Bronchial epithelial cell (primary cell): Measurements from ENCODE around the gene RASSF5. TPM values are rescaled to one million over a fixed set of nuclear protein-coding genes. Genes with fewer than 3 reads are reported as not detected.

Experiments used
- DNase-seq: peaks from one replicate; pipeline ENCODE4 v3.0.0-alpha.2; 2010; ENCODE audit warnings: low read depth
- FAIRE-seq: peaks from 2 replicates; lab custom pipeline; 2011; peaks lifted over from hg19 to GRCh38; lab: Jason Lieb, UNC
- H3K27me3 ChIP-seq: 2 replicates; pipeline ENCODE4 v1.5.1; 2011; ENCODE audit warnings: low read length; ENCODE audit not compliant: control insufficient read depth, insufficient read depth
- H3K36me3 ChIP-seq: 2 replicates; pipeline ENCODE4 v1.5.1; 2011; ENCODE audit warnings: low read length; ENCODE audit not compliant: control insufficient read depth, insufficient read depth
- H3K4me3 ChIP-seq: 2 replicates; pipeline ENCODE4 v1.5.1; 2011; ENCODE audit warnings: mild to moderate bottlenecking, low read depth, low read length, control low read depth
- total RNA-seq: library from RNA; depleted of rRNA; stranded (reverse); fragments of >200 nt; gene quantifications from 2 replicates; pipeline ENCODE4 v1.2.1, GENCODE V29; 2014
- TF ChIP-seq, protein P1 (sequence below): IDR thresholded peaks from 2 replicates; pipeline ENCODE4 v1.5.1; 2011; ENCODE audit warnings: mild to moderate bottlenecking, moderate library complexity, low read length, control low read depth, inconsistent platforms; ENCODE audit not compliant: insufficient read depth, severe bottlenecking

The RASSF5 gene
- total RNA-seq, 1 donor from 2014 or later: 3.4 TPM

DNA sequence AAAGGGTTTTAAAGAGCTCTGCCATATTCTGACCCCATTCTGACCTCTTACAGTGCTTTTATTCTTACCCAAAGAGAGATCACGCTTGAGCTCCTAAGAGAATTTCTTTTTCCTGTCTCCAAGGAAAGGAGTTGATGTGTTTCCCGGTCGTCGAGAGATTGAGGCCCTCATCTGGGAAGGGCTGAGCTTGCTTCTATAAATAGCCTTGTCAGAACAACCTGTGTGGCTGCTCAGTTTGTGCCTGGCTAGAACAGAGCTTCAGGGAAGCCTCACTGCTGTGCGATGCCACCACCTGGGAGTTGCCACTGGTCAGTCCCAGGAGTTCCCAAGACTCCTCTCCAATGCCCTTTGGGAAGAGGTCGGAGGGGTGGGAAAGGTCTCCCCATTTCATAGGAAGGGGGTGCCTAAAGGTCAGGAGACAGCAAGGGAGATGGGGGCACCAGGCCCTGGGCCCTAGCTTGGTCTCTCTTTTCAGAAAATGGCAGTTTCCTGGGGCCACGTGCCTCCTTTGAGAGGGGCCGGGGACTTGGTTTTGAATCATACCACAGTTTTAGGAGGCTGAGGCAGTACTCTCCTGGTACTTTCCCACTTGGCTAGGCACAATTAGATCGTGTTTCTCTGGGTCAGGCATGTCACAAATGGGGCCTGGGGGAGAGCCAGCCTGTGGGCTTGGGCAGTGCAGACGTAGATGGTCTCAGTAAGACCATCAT is 52.8 kb downstream of the RASSF5 start:
- no peak for FAIRE-seq
- H3K4me3 ChIP-seq: no peak overlapping the region

DNA sequence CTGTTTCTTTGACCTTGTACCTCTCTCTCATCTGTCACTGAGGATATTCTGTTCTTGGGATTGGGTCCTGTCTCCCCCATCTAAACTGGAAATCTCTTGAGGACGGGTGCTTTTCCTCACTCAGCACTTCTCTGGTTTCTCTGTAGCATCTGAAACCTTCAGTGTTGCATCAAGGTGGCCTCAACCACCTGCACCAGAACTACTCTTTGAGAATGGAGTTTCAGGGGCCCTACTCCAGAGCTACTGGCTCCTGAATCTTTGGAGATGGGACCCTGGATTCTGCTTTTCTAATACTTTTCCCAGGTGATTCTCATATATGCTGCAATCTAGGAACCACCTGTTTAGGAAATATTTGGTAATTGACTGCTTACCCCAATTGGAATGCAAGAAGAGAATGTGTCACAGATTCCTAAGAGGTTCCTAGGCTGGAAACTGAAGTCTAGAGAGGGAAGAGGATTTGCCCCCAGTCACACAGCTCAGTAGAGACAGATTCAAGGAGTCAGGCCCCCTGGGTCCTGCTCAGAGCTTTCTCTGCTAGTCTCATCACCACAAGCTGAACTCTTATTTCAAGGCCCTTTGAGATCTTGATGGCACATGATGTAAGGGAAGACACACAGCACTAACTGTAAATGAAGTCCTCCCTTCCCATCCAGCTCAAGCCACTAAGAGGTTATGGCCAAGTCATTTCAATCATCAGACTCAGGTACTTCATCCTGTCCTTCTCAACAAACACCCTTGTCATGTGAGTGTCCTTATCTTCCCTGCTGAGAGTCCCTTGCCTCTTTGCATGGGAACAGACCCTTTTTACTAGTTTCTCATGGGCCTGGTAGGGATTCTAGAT is 56.3 kb downstream of the RASSF5 start:
- TF ChIP-seq, protein P1, sequence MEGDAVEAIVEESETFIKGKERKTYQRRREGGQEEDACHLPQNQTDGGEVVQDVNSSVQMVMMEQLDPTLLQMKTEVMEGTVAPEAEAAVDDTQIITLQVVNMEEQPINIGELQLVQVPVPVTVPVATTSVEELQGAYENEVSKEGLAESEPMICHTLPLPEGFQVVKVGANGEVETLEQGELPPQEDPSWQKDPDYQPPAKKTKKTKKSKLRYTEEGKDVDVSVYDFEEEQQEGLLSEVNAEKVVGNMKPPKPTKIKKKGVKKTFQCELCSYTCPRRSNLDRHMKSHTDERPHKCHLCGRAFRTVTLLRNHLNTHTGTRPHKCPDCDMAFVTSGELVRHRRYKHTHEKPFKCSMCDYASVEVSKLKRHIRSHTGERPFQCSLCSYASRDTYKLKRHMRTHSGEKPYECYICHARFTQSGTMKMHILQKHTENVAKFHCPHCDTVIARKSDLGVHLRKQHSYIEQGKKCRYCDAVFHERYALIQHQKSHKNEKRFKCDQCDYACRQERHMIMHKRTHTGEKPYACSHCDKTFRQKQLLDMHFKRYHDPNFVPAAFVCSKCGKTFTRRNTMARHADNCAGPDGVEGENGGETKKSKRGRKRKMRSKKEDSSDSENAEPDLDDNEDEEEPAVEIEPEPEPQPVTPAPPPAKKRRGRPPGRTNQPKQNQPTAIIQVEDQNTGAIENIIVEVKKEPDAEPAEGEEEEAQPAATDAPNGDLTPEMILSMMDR: no peak
- Histone ChIP-seq H3K4me3 (no peak overlapping the region), H3K27me3 (no peaks in the 10 kb centered on the region), H3K36me3 (no peaks in the 10 kb centered on the region)
- peak; percentile 23 for DNase-seq
- no peak for FAIRE-seq

More for the DNA sequence above, 52.8 kb downstream of the RASSF5 start:
- no peak for DNase-seq
- Histone ChIP-seq H3K36me3 (no peaks in the 10 kb centered on the region), H3K27me3 (no peaks in the 10 kb centered on the region)
- TF ChIP-seq, protein P1: no peak

DNA sequence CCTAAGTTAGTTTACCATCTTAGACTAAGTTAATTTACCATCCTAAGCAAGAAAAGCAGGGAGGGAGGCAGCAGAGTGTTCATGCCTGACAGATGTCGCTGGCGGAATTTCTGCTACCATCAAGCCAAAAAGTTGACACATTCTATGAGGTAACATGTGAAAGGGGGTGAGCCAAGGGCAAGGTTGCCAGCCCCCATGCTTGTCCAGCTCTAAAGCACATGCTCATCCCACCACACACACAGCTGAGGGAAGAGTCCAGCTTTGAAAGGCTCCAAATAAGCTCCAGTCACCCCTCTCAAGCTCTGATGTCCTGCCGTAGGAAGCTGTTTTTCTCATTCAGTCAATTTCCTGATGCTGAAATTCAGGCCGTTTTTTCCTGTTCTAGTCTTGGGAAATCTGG is 58.7 kb downstream of the RASSF5 start:
- H3K4me3 ChIP-seq: no peak overlapping the region
- TF ChIP-seq, protein P1: no peak
- DNase-seq: no peak
- H3K36me3 ChIP-seq: no peaks in the 10 kb centered on the region
- FAIRE-seq: no peak
- H3K27me3 ChIP-seq: no peaks in the 10 kb centered on the region

DNA sequence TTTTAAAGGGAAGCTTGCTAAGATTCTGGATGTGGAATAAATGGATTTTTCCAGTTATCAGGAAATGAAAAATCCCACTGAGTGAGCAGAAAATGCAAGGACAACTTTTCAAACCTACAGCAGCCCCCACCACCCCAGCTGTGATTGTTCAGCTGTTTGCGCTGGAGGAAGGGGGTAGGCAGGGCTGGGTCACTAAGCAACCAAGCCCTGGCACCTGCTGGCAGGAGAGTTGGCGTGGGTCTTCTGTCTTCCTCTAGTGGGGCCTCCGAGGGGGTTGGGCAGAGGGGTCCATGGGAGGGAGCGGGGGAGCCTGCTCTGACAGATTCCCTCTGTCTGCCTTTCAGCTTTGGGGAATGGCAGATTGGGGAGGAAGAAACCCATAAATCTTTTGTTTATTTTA is 59.7 kb downstream of the RASSF5 start:
- TF ChIP-seq, protein P1: no peak

DNA sequence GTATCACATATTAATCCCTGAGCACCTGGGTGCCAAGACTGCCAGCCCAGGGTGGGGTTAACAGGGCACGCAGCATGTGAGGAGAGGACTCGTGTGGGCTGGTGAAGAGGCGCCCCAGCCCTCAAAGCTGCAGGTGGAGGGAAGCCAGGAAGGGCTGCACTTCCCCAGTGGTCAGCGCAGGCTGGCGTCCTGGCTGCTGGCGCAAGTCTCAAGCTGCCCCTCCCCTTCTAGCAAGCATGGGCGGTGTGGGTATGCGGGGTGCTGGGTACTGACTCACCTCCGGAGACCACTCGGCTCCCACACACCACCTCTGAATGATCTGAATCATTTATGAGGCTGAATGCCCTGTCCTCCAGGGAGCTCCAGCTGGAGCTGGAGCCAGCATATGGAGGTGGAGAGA is 60.9 kb downstream of the RASSF5 start:
- no peaks in the 10 kb centered on the region for H3K36me3 ChIP-seq
- TF ChIP-seq, protein P1: no peak

More for the DNA sequence above, 59.7 kb downstream of the RASSF5 start:
- FAIRE-seq (no peak), DNase-seq (no peak)
- Histone ChIP-seq H3K27me3 (no peaks in the 10 kb centered on the region), H3K36me3 (no peaks in the 10 kb centered on the region), H3K4me3 (no peak overlapping the region)

More for the DNA sequence above, 60.9 kb downstream of the RASSF5 start:
- H3K4me3 ChIP-seq: no peak overlapping the region
- DNase-seq: no peak
- FAIRE-seq: no peak
- H3K27me3 ChIP-seq: no peaks in the 10 kb centered on the region
